HG03521 (cell line): ENCODE measurements around the gene SREK1.

Source experiments
- ATAC-seq: cut with Tn5 transposase; IDR thresholded peaks from one replicate; pipeline ENCODE4 v1.9.1; 2021; ENCODE audit warnings: mild to moderate bottlenecking, moderate library complexity; ENCODE audit not compliant: unreplicated experiment

Gene SREK1

DNA sequence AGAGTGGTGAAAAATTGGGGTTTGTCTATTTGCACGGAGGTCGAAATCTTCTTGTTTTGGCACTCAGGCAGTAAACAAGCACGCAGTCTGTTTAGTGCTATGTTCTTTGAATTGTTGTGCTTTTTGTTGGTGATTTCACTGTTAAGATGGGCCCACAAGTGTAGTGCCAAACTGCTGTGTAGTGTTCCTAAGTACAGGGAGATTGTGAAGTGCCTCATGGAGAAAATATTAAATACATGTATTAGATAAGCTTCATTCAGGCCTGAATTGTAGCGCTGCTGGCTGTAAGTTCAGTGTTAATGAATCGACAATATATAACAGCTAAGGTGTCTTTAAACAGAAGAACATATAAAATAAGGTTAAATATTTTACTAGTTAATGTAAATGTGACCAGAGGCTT, 17.3 kb downstream of the SREK1 start:
- ATAC-seq = no peak

DNA sequence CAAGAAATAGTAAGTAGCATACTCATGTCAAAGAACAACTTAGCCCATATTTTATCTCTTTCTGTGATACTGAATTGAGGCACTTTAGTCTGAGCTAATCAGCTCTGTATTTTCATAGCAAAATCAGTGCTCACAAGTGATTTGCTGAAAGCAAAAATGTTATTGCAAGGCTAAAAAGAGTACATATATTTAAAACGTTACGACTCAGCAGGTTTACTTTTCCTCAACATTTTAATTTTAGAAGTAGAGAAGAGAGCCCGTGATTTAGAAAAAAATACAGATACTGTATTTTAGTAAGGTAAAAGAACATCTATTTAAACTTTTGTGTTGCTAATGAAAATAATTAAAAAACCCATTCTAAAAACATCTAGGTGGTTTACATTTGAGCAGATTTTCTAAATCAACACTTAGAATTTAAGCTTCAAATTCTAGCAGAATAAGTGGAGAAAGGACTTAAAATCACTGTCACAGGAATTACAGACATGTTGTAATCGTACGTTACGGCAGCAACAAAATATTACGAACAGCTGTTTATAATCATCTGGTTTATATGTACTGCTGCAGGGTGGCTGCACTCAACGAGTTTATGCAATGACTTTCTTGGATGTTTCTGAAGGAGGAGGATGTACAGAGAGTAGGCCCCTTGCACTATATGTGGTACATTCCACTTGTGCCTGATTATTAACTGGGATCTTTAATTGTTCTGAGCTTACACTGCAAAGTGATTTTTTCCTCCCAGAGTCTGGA, 20.1 kb downstream of the SREK1 start:
- ATAC-seq = no peak

DNA sequence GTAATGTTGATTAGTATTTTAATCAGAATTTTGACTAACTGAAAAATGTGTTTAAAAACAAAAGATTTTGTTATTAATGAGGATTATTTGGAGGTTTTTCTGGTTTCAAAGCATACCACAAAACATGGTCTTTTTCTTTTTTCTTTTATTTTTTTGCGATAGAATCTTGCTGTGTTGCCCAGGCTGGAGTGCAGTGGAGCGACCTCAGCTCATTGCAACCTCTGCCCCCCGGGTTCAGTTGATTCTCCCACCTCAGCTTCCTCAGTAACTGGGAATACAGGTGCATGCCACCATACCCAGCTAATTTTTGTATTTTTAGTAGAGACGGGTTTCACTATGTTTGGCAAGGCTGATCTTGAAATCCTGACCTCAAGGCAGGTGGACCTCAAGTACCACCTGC, 24.1 kb downstream of the SREK1 start:
- no peak for ATAC-seq

DNA sequence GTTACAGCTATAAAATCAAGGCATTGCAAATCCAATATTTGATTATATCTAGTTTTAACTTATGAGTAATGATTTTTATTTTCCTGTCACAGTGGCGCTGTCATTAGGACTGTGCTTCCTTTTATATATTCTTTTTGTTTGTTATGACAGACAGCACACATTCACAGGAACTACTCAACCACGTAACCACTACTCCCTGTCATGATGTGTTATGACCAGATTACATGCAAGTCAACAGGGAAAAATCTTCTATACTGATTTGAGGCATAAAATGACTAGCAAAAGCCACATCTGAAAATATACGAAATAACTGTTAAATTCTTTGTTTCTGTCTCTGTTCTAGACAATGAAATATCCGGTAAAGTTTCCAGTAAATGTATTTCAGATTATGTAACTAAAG, 25.4 kb downstream of the SREK1 start:
- no peak for ATAC-seq

DNA sequence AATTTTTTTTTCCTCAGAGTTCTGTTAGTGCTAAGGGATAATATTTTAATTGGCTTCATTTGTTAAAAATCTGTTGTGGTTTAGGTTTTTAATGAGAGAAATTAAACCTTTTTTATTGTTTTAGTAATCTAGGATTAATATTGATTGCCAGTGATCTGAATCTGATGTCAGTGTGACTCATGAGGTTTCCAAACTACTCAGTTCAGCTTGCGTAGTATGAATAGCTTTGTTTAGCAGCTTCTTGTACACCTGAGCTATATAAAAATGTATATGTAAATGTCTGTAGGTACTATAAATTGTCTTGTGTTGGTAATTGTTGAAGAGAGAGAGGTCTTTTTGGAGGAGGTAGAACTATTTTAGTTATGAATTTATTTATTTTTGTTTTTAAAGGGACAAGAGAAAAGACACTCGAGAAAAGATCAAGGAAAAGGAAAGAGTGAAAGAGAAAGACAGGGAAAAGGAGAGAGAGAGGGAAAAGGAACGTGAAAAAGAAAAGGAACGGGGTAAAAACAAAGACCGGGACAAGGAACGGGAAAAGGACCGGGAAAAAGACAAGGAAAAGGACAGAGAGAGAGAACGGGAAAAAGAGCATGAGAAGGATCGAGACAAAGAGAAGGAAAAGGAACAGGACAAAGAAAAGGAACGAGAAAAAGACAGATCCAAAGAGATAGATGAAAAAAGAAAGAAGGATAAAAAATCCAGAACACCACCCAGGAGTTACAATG, 26.3 kb downstream of the SREK1 start:
- no peak for ATAC-seq

DNA sequence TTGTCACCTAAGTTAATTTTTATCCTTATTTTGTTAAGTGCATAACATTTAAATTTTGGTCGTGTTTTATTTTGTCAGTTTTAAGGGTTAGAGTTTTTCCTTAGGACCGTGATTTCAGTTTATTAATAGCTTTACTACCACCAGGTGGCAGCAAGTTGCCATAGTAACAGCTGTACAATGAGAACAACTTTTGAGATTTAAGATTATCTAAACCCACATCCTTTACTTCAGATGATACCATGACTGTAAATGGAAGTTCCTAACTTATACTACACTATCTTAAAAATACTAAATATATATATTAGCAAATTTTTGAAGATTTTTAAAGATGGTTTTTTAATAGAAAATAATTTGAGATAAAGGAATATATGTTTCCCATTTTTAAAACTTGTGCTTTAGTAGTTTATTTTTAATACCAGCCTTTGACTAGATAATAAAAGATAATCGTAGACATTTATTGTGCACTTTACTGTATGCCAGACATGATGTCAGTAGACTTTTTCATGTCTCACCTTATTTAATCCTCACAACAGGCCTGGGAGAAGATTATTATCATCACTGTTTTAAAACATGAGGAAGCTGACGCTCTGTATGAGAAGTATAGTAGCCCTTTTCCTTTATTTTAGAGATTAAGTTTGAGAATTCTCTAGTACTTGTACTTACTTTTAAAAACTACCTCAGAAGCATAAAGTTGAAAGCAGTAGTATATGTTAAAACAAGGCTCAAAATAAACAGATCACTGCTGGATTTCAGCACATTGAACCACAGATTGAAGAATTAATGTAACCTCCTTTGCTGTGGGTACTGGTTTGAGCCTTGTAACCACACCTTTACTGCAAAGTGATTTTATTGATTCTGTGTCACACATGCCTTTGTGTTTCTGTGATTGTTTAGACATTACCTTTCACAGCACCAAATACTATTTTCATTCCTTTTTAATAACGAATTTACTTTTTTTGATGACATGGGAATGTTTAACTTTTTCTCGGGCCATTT, 27.5 kb downstream of the SREK1 start:
- ATAC-seq = peak; percentile 85

DNA sequence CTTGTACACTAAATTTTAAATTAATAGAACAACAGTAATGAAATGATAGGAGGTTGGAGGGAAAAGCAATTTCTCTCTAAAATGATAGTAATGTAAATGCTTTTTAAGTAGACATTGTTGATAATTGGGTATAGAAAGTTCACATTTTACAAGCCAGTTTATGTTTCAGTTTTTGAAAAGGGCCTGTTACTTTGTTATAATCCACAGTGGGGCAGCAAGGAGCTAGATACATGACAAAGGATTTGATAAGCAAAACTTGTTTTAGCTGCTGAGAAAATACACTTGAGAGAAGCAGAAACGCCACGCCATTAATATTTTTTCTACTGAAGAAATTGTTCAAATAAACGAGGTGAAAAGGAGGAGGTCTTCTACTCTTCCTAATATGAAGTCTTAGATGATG, 30.2 kb downstream of the SREK1 start:
- ATAC-seq = no peak

DNA sequence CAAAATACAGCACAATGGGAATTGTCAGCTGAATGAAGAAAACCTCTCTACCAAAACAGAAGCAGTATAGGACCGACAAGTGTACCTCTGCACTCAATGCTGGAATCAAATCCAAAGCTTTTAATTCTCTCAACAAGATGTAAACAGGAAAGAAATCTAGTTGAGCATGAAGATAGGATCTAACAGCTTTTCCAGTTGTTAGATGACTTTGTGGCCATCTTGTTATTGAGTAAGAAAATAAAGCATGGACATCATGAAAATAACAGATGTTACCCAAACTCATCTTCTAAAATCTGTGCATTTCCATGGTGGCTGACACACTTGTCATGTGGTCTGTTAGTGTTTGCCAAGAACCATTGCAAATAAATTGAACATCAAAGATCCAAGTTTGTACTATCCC, 34.7 kb downstream of the SREK1 start:
- no peak for ATAC-seq

DNA sequence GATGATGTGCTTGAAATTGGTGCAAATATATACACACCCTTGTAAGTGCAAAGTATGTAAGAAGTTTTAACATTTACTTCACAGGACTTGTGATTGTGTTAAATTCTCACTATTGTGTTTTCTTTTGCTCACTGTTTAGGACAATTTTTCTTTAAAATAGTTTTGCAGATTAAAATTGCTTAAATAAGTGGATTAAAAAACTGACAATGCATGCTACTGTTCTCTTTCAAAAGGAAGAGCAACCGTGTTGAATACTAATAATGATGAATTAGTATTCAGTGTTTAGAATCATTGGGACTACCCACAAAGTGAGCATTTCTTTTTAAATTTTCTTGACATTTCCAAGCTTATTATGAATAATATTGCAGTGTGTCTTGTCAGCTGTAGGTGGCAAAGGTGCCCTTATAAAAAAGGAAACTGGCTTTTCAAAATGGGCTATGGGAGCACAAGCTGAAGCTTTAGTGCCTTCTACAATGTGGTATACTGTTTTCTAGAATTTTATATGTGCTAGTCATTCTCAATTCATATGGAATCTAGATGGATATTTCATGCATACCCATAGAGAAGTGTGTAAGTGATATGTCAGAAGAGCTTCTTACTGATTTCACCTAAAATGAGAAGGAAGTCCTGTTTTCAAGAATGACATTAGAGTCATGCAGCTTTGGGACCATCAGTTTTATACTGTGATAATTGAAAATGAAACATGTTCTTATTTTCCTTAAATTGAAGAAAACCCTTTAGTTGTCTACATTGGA, 35.4 kb downstream of the SREK1 start:
- ATAC-seq = no peak

DNA sequence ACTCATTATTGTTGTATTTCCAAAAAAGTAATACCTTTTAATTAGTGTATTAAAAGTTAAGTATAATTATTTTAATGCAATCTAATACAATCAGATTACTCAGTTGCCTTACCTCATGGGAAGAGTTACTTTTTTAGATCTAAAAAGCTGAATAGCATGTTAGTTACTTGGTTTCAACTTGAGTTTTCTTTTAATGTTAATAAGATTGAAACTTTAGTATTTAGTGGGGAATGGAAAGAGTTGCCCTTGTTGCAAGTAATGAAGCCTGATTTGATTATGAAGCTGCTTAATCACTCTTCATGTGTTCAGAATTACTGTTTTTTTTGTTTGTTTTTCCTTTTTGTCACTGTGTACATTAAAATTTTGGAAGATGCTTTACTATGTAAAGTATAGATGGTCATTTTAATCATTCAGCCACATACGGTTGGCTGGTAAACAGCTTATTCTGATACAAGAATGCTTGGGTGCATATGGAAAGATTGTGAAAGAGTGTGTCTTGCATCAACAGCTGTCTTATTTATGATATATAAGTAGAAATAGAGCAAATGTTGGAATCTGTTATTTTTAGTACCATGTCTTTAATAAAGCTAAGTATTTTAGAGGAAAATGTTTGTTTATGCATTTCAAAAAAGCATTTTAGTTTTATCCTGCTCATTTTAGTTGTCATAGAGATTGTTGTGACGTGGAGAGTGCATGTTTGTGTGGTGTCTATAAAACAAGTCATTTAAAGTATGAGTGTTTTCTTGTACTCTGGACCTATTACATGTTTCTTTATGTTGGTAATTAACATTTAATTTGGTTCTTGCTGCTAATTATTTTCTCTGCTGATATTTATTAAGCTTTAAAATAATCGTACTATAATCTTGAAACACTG, 36.4 kb downstream of the SREK1 start:
- no peak for ATAC-seq

DNA sequence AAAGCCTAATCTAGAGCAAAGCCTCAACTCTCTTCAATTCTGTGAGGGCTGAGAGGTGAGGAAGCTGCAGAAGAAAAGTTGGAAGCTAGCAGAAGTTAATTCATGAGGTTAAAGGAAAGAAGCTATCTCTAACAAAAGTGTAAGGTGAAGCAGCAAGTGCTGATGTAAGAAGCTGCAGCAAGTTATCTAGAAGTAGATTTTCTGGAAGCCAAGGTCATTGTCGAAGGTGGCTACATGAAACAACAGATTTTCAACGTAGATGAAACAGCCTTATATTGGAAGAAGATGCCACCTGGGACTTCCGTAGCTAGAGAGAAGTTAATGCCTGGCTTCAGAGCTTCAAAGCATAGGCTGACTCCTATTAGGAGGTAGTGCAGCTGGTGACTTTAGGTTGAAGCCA, 42.0 kb downstream of the SREK1 start:
- no peak for ATAC-seq

DNA sequence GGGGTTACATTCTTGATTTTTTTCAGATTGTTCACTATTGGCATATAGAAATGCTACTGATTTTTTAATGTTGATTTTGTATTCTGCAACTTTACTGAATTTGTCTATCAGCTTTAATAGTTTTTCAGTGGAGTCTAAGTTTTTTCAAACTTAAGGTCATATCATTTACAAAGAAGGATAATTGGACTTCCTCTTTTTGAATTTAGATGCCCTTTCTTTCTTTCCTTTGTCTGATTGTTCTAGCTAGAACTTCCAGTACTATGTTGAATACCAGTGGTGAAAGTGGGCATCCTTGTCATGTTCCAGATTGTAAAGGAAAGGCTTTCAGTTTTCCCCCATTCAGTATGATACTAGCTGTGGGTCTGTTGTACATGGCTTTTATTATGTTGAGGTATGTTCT, 49.3 kb downstream of the SREK1 start:
- ATAC-seq = no peak

DNA sequence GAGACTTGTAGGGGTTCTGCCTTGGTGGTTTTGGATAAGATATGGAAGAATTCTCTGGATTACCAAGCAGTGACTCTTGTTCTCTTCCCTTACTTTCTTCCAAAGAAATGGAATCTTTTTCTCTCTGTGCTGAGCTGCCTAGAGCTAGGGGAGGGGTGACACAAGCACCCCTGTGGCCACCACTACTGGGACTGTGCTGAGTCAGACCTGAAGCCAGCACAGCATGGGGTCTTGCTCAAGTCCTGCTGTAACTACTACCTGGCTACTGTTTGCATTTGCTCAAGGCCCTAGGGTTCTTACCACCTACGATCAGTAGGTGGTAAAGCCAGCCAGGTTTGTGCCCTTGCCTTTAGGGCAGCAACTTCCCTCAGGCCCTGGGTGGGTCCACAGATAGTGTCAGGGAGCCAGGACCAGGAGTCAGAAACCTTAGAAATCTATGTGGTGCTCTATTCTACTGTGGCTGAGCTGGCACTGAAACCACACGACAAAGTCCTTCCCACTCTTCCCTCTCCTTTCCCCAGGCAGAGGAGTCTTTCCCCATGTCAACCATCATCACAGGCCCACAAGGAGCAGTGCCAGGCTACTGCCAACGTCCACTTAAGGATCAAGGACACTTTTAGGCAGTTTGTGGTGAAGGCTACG, 53.8 kb downstream of the SREK1 start:
- ATAC-seq = no peak

DNA sequence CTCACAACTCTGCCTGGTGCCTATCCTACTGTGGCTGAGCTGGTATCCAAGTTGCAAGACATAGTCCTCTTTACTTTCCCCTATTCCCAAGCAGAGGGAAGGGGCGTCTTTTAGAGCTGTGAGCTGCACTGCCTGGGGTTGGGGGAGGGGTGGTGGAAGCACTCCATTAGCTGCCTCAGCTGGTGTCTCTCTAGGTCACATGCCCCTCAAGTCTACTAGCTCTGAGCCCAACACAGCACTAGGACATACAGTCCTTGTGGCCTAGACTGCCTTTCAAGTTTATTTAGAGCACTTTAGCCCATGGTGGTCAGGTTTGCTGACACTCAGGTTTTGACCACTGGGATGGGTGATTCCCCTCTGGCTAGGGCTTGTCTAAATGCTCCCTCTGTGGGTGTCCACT, 54.7 kb downstream of the SREK1 start:
- no peak for ATAC-seq

DNA sequence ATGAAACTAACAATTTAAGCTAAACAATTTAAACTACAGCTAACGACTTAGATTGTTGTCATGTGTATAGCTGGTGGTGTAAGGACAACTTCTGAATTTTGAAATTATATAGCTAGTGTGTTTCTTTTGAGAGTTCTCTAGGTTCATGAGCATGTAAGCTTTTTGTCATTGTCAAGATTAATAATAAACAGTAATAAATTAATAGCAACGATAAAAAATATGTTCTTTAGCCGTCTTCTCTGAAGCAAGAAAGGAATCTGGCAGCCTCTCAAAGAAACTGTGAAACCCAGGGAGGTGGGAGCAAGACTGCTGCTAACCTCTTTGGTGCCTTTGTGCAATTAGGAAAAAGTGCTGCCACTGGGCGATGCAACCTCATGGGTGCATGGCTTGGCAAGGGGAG, 59.4 kb downstream of the SREK1 start:
- ATAC-seq = no peak

DNA sequence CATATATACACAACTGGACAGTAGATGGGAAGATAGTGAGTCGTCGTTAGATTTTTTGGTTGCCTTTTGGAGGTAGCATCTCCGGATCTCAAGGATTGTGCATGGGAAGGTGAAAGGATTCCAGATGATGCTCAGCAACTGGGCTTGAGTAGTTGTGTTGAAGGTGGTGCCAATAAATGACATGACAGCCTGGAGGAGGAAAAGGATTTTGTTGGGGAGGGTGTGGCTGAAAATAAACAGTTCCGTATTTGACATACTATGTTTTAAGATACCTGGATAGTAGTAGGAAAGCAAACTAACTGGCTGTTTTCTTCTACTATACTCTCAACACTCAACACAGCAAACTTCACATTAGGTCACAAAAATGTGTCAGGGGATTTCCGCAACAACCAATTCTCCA, 62.4 kb downstream of the SREK1 start:
- no peak for ATAC-seq

DNA sequence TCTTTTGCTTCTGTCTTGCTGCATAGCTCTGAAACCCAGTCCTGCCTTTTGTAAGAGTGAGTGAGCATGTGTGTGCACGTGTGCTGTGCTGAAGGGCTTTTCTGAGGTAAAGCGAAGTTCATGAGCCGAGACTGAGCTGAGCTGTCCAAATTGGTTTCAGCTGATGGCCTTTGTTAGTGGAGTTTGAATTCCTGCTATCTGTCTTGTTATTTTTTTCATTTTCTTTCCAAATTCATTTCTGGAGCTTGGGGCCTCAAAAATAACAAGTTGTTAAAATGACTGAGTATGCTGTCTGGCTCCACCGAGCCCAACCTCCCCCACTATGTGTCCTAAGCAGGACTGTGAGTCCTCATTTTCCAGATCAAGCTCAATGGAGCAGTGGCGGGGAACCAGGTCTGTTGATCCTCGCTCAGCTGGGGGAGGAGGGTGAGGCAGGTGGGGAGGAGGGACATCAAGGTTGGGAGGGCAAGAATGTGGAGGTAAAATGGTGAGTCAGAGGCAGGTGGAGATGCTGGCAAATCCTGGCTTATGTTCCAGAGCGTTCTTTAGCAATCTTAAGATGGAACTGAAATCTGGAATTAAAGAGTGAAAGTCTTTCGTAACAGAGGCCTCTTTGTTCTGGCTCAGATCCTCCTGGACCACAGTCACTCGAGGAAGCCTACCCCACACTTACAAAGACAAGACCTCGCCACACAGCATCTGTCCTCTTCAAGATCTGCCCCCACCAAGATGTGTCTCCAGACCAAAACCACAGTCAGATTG, 63.9 kb downstream of the SREK1 start:
- ATAC-seq = no peak

DNA sequence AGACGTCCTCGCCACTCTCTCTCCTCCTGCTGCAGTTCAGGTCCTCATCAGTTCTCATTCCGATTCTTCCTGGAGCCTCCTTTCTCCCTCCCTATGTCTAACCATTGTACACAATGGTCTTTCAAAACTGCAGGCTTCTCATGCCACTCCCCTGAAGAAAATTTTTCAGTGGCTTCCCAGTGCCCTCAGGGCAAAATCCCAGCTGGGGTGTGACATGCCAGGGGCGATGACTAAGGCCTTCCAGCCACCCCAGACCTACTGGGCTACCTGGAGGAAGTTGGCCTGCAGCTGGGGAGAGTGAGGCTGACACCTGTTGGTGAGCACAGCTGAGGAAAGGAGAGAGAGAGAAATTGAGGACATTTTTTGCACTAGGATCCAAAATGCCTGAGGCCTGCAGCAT, 65.2 kb downstream of the SREK1 start:
- no peak for ATAC-seq

DNA sequence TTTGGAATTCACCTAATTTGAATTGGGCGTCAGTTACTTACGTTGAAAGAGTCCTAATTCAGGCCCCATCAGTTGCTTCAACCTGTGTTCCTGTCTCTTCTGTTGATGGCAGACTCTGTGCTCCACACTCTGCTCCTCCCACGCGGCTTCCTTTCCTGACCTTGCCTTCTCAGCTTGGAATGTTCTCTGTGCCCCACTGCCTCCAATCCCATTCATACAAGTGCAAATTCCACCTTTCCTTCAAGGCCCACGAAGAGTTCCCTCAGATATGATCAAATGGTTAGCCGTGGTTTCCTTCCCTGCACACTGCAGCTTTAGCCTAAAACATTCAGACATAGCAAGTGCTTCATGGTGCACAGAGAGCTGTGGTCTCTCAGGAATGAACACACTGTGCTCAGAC, 65.7 kb downstream of the SREK1 start:
- ATAC-seq = no peak
